ENCODE measurements around the gene PRSS48. TPM values are rescaled to one million over a fixed set of nuclear protein-coding genes. Genes with fewer than 3 reads are reported as not detected.

PRSS48 gene
- total RNA-seq, 1 experiment from 2014 or later, result not detected

DNA sequence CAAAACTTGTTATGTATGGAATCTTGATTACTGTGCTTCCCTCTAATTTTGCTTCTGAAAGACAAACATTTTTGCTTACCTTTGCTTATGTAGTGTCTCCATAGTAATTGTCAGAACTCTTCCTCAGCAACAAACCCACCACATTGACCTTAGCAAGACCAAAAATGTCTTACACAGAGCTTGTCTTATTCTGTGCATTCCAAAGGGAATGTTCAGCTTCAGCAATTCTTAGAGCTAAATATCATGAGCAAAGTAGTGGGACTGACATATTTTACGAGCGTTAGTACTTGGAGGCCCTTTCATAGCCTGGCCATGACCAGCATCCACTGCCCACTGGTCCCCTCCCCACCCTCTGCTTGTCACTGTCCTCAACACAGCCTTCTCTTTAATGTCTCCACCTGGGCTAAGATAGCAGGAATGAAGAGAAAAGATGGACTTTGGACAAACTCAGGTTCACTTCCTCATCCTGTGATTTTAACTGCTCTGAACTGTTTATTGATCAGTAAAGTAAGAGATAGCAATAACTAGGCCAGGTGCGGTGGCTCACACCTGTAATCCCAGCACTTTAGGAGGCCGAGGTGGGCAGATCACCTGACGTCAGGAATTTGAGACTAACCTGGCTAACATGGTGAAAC, 63.9 kb downstream of the PRSS48 start:
- no peaks in the 10 kb centered on the region for H3K4me1 ChIP-seq (ENCODE audit: low read length)
- no peak for DNase-seq
- no peaks in the 10 kb centered on the region for H3K36me3 ChIP-seq (ENCODE audit: insufficient read depth, low read length)
- H2AFZ ChIP-seq (ENCODE audit: low read length), result no peak overlapping the region
- H4K20me1 ChIP-seq (ENCODE audit: insufficient read depth, low read depth, low read length), result no peaks in the 10 kb centered on the region
- no peak overlapping the region for H3K4me3 ChIP-seq (ENCODE audit: low read length)
- no peak overlapping the region for H3K27ac ChIP-seq (ENCODE audit: low read length)
- no peak overlapping the region for H3K9ac ChIP-seq (ENCODE audit: low read length)
- no peaks in the 10 kb centered on the region for H3K9me3 ChIP-seq (ENCODE audit: low read length)
- H3K4me2 ChIP-seq (ENCODE audit: low read depth, low read length, poor library complexity, severe bottlenecking), result no peak overlapping the region
- H3K9me2 ChIP-seq (replicated peaks; ENCODE audit: insufficient read depth, low read length), result no peaks in the 10 kb centered on the region
- H3K27me3 ChIP-seq (ENCODE audit: low read length), result no peaks in the 10 kb centered on the region
- H3K79me2 ChIP-seq (ENCODE audit: low read length), result no peaks in the 10 kb centered on the region

Small RNA genes within 50 kb of the gene (small RNA-seq; reads per million reads assigned to genes)
- gene AC104819.2 (not detected), gene RNU6-1282P (not detected)

Other genes with a start within 250 kb of the PRSS48 start
- gene RPS3A, start 177.5 kb upstream of the PRSS48 start, total RNA-seq (2014; rRNA removed; shearing (Covaris generic); ENCODE audit: low replicate concordance), result 4,097 and 6,606 TPM in 2 replicates
- not detected in 2 replicates for gene SH3D19, start 48.4 kb downstream of the PRSS48 start, total RNA-seq (2014; rRNA removed; shearing (Covaris generic); ENCODE audit: low replicate concordance)
- not detected in 2 replicates for gene FHIP1A, start 132.0 kb downstream of the PRSS48 start, total RNA-seq (2014; rRNA removed; shearing (Covaris generic); ENCODE audit: low replicate concordance)